Inferior parietal cortex (tissue), 1 donor: ENCODE measurements around the gene GLRA2.
A peak's percentile ranks its signal among the peaks of the same experiment; 100 is the strongest.

Experiments used
- DNase-seq: peaks from one replicate; pipeline ENCODE4 v3.0.0-alpha.2; 2016; ENCODE audit errors: extremely low spot score

The GLRA2 gene

GRCh38 chrX:14529290-14529989, at the start of gene GLRA2:
GLRA2 (plus strand) TSS chrX:14529536; CDS start chrX:14530058, 522 bp downstream.
- no peak for DNase-seq

- no peak for DNase-seq
These were observed 39.9 kb upstream of the GLRA2 start for GRCh38 chrX:14489437-14489836.

GRCh38 chrX:14491689-14492088, 37.6 kb upstream of the GLRA2 start:
- DNase-seq = no peak

- DNase-seq = no peak
These were observed 32.7 kb upstream of the GLRA2 start for GRCh38 chrX:14496674-14497073.

GRCh38 chrX:14497184-14497666, 32.1 kb upstream of the GLRA2 start:
- no peak for DNase-seq

- DNase-seq = peak; percentile 13
These were observed 28.0 kb upstream of the GLRA2 start for GRCh38 chrX:14501327-14501726.

GRCh38 chrX:14504960-14505538, 24.3 kb upstream of the GLRA2 start:
- DNase-seq = no peak

- DNase-seq = no peak
These were observed 23.7 kb upstream of the GLRA2 start for GRCh38 chrX:14505648-14506047.

GRCh38 chrX:14506866-14507265, 22.5 kb upstream of the GLRA2 start:
- no peak for DNase-seq

GRCh38 chrX:14508025-14508690, 21.2 kb upstream of the GLRA2 start:
- DNase-seq = no peak

GRCh38 chrX:14509325-14510057, 19.8 kb upstream of the GLRA2 start:
- DNase-seq = no peak

GRCh38 chrX:14528629-14529289, 577 bp upstream of the GLRA2 start:
- DNase-seq = peak; percentile 70

- DNase-seq = no peak
These were observed 4.5 kb downstream of the GLRA2 start for GRCh38 chrX:14533867-14534266.

- DNase-seq = no peak
These were observed 16.9 kb downstream of the GLRA2 start for GRCh38 chrX:14546190-14546589.

- DNase-seq = no peak
These were observed 24.9 kb downstream of the GLRA2 start for GRCh38 chrX:14554131-14554715.

GRCh38 chrX:14564058-14564457, 34.7 kb downstream of the GLRA2 start:
- no peak for DNase-seq

GRCh38 chrX:14573161-14573560, 43.8 kb downstream of the GLRA2 start:
- no peak for DNase-seq

GRCh38 chrX:14581081-14581480, 51.7 kb downstream of the GLRA2 start:
- DNase-seq = no peak

GRCh38 chrX:14584548-14584947, 55.2 kb downstream of the GLRA2 start:
- DNase-seq = no peak

- no peak for DNase-seq
These were observed 60.9 kb downstream of the GLRA2 start for GRCh38 chrX:14590216-14590615.

- DNase-seq = no peak
These were observed 61.5 kb downstream of the GLRA2 start for GRCh38 chrX:14590693-14591424.
